DND-41 (cell line): Measurements from ENCODE around the gene LGR4.

ENCODE experiments used
- EZH2 ChIP-seq: IDR thresholded peaks from 3 replicates; pipeline ENCODE4 v1.6.1; 2012; ENCODE audit warnings: borderline replicate concordance, low read depth, mild to moderate bottlenecking, moderate library complexity, low read length, inconsistent platforms; ENCODE audit not compliant: severe bottlenecking
- TF ChIP-seq, protein P1 (sequence below): IDR thresholded peaks from 2 replicates; pipeline ENCODE4 v1.5.1; 2012; ENCODE audit warnings: borderline replicate concordance, low read length, moderate library complexity, mild to moderate bottlenecking; ENCODE audit not compliant: poor library complexity, severe bottlenecking; ENCODE audit errors: extremely low read depth

DNA sequence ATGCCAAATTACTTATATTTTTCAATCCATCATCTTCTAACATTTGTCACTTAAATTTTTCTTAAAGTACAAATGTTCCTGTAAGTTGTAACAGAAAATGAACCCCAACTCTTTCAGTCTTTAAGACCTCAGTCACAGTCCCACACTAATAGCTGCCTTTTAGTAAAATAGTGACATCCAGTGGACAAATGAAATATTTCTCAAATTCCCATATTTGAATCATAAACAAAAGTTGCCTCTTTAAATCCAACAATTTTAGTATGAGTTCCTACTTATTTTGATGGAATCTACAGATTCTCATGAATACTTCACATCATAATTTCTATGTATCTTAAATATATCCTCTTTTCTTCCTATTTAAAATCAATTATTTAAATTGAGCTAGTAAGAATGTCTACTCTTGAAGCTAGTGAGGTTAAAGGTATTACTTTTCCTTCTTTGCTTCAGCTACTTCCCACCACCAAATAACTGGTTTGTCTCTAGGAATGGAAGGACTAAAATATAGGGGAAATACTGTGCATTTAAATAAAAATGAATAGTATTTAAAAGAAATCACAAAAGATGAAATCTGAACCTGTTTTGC is 24.8 kb upstream of the LGR4 start:
- TF ChIP-seq, protein P1, sequence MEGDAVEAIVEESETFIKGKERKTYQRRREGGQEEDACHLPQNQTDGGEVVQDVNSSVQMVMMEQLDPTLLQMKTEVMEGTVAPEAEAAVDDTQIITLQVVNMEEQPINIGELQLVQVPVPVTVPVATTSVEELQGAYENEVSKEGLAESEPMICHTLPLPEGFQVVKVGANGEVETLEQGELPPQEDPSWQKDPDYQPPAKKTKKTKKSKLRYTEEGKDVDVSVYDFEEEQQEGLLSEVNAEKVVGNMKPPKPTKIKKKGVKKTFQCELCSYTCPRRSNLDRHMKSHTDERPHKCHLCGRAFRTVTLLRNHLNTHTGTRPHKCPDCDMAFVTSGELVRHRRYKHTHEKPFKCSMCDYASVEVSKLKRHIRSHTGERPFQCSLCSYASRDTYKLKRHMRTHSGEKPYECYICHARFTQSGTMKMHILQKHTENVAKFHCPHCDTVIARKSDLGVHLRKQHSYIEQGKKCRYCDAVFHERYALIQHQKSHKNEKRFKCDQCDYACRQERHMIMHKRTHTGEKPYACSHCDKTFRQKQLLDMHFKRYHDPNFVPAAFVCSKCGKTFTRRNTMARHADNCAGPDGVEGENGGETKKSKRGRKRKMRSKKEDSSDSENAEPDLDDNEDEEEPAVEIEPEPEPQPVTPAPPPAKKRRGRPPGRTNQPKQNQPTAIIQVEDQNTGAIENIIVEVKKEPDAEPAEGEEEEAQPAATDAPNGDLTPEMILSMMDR: peak; percentile 56
- no peak for TF ChIP-seq EZH2
